Thyroid gland (tissue), 4 donors: ENCODE measurements around the gene ZNF219. TPM values are rescaled to one million over a fixed set of nuclear protein-coding genes. Genes with fewer than 3 reads are reported as not detected.

ENCODE experiments used
- DNase-seq, 2 donors: peaks; one replicate each; pipeline ENCODE4 v3.0.0-alpha.2; 2019
- H3K27ac ChIP-seq, 3 donors: fragments of 200-600 bp; sonication (generic); 1 replicate in 2 of 3; 2 replicates in 1 of 3; pipeline ENCODE4 v1.5.1; 2016 to 2019; ENCODE audit warnings: mild to moderate bottlenecking in 1 of 3, moderate library complexity in 1 of 3
- H3K27me3 ChIP-seq: fragments of 200-600 bp; sonication (generic); one replicate; pipeline ENCODE4 v1.5.1; 2019
- H3K36me3 ChIP-seq, 2 donors: fragments of 200-600 bp; sonication (generic); one replicate each; pipeline ENCODE4 v1.5.1; 2016 to 2019
- H3K4me1 ChIP-seq, 2 donors: fragments of 200-600 bp; sonication (generic); one replicate each; pipeline ENCODE4 v1.5.1; 2017 to 2019
- H3K4me3 ChIP-seq, 3 donors: fragments of 200-600 bp; sonication (generic); replicated peaks in 1 of 3; 1 replicate in 2 of 3; 2 replicates in 1 of 3; pipeline ENCODE4 v1.5.1; 2016; ENCODE audit warnings: mild to moderate bottlenecking in 1 of 3
- H3K9me3 ChIP-seq: fragments of 200-600 bp; sonication (generic); one replicate; pipeline ENCODE4 v1.5.1; 2017
- CTCF ChIP-seq, 6 experiments: fragments of 200-600 bp in 3 of 6; fragments of 450-650 bp in 3 of 6; sonication (generic) in 3 of 6; IDR thresholded peaks; one replicate each; pipeline ENCODE4 v1.5.1; 2016 to 2019; ENCODE audit warnings: antibody characterized with exemption in 6 of 6, mild to moderate bottlenecking in 2 of 6, inconsistent platforms in 1 of 6, moderate library complexity in 1 of 6
- POLR2A ChIP-seq, 2 donors: fragments of 450-650 bp; IDR thresholded peaks; one replicate each; pipeline ENCODE4 v1.6.1; 2017; ENCODE audit warnings: antibody characterized with exemption in 2 of 2, mild to moderate bottlenecking in 2 of 2, moderate library complexity in 1 of 2
- WGBS, 2 donors: methylation state at CpG; one replicate each; pipeline ENCODE4 v1.1.5; 2017; 5-methylcytosine and 5-hydroxymethylcytosine counted together
- intact Hi-C: fragments of 100-400 bp; cut with DNase I; formaldehyde crosslinking; loops from one replicate; pipeline ENCODE4 v1.15.1; 2023
- small RNA-seq: library from RNA; depleted of rRNA; stranded (forward); fragments of <200 nt; gene quantifications from one replicate; pipeline ENCODE3, GENCODE V24; 2016
- total RNA-seq, 4 donors: library from RNA; depleted of rRNA; stranded (reverse); fragments of >200 nt; gene quantifications; one replicate each; pipeline ENCODE4 v1.2.3, GENCODE V29; 2016

ZNF219 gene
- total RNA-seq, 4 donors from 2014 or later = 53.6 to 82.7 (median 67.3) TPM

DNA sequence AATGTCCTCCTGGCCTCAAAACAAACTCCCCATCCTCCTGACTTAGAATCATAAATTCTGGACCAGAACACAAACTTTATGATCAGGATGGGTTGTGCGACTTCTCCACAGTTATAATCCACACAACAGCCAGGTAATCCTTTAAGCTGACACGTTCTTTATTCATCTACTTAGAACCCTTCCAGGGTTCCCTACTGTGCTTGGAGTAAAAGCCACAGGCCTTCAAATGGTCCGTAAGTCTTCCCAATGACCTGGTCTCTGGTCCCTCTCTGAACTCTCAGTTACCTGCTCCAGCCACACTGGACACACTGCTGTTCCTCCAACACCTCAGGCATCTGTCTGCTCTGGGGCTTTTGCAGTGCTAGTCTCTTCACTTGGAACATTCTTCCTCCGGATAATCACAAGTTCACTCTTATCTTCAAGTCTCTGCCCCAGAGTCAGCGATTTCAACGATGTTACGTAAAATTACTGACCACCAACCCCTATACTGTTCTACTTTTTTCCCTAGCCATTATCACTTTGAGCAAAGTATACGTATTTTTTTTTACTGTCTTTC lies 58.0 kb downstream of the ZNF219 start:
- 77 to 80% methylated on average over 8 of the region's 8 CpGs for WGBS, 2 donors
- DNase-seq = no peak
- no peaks in the 10 kb centered on the region for H3K9me3 ChIP-seq
- no peaks in the 10 kb centered on the region for H3K27me3 ChIP-seq
- H3K4me1 ChIP-seq = peaks cover 28 to 40% of the 10 kb centered on the region in 2 donors
- H3K4me3 ChIP-seq = no peak overlapping the region
- no peaks in the 10 kb centered on the region for H3K36me3 ChIP-seq
- no peak for TF ChIP-seq CTCF (IDR thresholded peaks at IDR 0.05)
- TF ChIP-seq POLR2A (IDR thresholded peaks at IDR 0.05) = no peak
- intact Hi-C loops = loop anchor here (2.0 kb wide), 1 partner anchor 24 kb away; no protein-coding TSS in a partner anchor
- H3K27ac ChIP-seq = no peak overlapping the region

Small RNA genes within 50 kb of the gene (small RNA-seq; reads per million reads assigned to genes)
- not detected for gene RNU6-252P

Other genes with a start within 250 kb of the ZNF219 start
- gene RNASE3, start 207.3 kb downstream of the ZNF219 start, total RNA-seq = not detected
- not detected for gene RNASE2, start 143.2 kb downstream of the ZNF219 start, total RNA-seq
- 100 to 1,000 TPM in 2 of 4 donors, 10 to 100 TPM in 2; 82.8 to 164 (median 114) TPM for gene METTL17, start 108.7 kb downstream of the ZNF219 start, total RNA-seq
- not detected for gene SLC39A2, start 99.4 kb downstream of the ZNF219 start, total RNA-seq
- gene NDRG2, start 73.6 kb downstream of the ZNF219 start, total RNA-seq = 100 to 1,000 TPM; 152 to 212 (median 183) TPM
- not detected for gene TPPP2, start 68.4 kb downstream of the ZNF219 start, total RNA-seq
- gene RNASE13, start 63.8 kb downstream of the ZNF219 start, total RNA-seq = not detected
- not detected for gene RNASE7, start 56.3 kb downstream of the ZNF219 start, total RNA-seq
- not detected for gene RNASE8, start 40.8 kb downstream of the ZNF219 start, total RNA-seq
- gene ARHGEF40, start 28.4 kb downstream of the ZNF219 start, total RNA-seq = 10 to 100 TPM; 28.1 to 44.8 (median 43.4) TPM
- 1 to 10 TPM in 2 of 4 donors, under 1 TPM in 1, not detected in 1; 0.81 to 3.1 (median 2.8) TPM for gene TMEM253, start 2.4 kb upstream of the ZNF219 start, total RNA-seq
- not detected for gene OR5AU1, start 57.4 kb upstream of the ZNF219 start, total RNA-seq
- gene HNRNPC, start 170.8 kb upstream of the ZNF219 start, total RNA-seq = 100 to 1,000 TPM; 380 to 454 (median 419) TPM
- gene RPGRIP1, start 181.4 kb upstream of the ZNF219 start, total RNA-seq = not detected